Liver (tissue), 3 donors: ENCODE measurements around the gene C16orf74.

Experiments used
- EGR1 ChIP-seq, 2 donors: IDR thresholded peaks; 2 replicates each; pipeline ENCODE4 v1.6.1; 2016 to 2018; ENCODE audit warnings: antibody characterized with exemption in 2 of 2, low read depth in 2 of 2
- FOXA1 ChIP-seq: IDR thresholded peaks from 2 replicates; pipeline ENCODE4 v1.6.1; 2016; ENCODE audit warnings: antibody characterized with exemption
- GABPA ChIP-seq, 2 donors: IDR thresholded peaks in 1 of 2; conservative IDR thresholded peaks in 1 of 2; 2 replicates each; pipeline ENCODE4 v1.6.1; 2016; ENCODE audit warnings: antibody characterized with exemption in 2 of 2, mild to moderate bottlenecking in 1 of 2, moderate library complexity in 1 of 2
- HNF4A ChIP-seq, 2 donors: conservative IDR thresholded peaks; 2 replicates each; pipeline ENCODE4 v1.6.1; 2016; ENCODE audit warnings: antibody characterized with exemption in 2 of 2, mild to moderate bottlenecking in 2 of 2
- HNF4G ChIP-seq: IDR thresholded peaks from 2 replicates; pipeline ENCODE4 v1.6.1; 2016; ENCODE audit warnings: antibody characterized with exemption
- JUND ChIP-seq, 2 donors: IDR thresholded peaks; 2 replicates each; pipeline ENCODE4 v1.6.1; 2016; ENCODE audit warnings: antibody characterized with exemption in 2 of 2
- RAD21 ChIP-seq, 2 donors: IDR thresholded peaks; 2 replicates each; pipeline ENCODE4 v1.6.1; 2016; ENCODE audit warnings: antibody characterized with exemption in 2 of 2, mild to moderate bottlenecking in 2 of 2
- SP1 ChIP-seq: IDR thresholded peaks from 2 replicates; pipeline ENCODE4 v1.6.1; 2018; ENCODE audit warnings: antibody characterized with exemption, mild to moderate bottlenecking
- TAF1 ChIP-seq: conservative IDR thresholded peaks from 2 replicates; pipeline ENCODE4 v1.6.1; 2016; ENCODE audit warnings: antibody characterized with exemption, mild to moderate bottlenecking
- YY1 ChIP-seq: IDR thresholded peaks from 2 replicates; pipeline ENCODE4 v1.6.1; 2016; ENCODE audit warnings: antibody characterized with exemption, mild to moderate bottlenecking
- TF ChIP-seq, protein P1 (sequence below): fragments of 150-350 bp; IDR thresholded peaks from 2 replicates; pipeline ENCODE4 v1.5.1; 2017; ENCODE audit warnings: improper control_type of control experiment, low read depth, low read length; ENCODE audit not compliant: missing input control
- TF ChIP-seq, protein P2 (sequence below): IDR thresholded peaks from 2 replicates; pipeline ENCODE4 v1.6.1; 2016; ENCODE audit warnings: antibody characterized with exemption
- donor health status: healthy.
- donor health status: healthy.

DNA sequence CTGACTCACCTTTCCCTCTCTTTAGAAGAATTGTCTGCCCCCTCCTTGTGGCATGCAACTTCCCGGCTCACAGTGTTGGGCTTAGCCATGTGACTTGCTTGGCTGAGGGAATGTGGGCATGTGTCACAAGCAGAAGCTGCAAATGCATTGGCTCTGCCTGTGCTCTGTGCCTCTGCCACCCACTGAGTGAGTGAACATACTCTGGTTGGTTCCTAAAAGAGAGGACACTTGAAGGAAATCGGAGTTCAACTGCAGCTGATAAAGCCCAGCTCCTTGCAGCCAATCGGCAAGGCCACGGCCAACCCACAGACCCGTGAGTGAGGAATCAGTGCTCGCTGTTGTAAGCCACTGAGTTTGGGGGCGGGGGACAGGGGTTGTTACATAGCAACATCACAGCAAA, 51.3 kb downstream of the C16orf74 start:
- TF ChIP-seq, protein P1, sequence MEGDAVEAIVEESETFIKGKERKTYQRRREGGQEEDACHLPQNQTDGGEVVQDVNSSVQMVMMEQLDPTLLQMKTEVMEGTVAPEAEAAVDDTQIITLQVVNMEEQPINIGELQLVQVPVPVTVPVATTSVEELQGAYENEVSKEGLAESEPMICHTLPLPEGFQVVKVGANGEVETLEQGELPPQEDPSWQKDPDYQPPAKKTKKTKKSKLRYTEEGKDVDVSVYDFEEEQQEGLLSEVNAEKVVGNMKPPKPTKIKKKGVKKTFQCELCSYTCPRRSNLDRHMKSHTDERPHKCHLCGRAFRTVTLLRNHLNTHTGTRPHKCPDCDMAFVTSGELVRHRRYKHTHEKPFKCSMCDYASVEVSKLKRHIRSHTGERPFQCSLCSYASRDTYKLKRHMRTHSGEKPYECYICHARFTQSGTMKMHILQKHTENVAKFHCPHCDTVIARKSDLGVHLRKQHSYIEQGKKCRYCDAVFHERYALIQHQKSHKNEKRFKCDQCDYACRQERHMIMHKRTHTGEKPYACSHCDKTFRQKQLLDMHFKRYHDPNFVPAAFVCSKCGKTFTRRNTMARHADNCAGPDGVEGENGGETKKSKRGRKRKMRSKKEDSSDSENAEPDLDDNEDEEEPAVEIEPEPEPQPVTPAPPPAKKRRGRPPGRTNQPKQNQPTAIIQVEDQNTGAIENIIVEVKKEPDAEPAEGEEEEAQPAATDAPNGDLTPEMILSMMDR = no peak
- TF ChIP-seq YY1 (no peak), HNF4A (conservative IDR thresholded peaks at IDR 0.05) (no peak), TAF1 (no peak), FOXA1 (no peak), SP1 (no peak), RAD21 (IDR thresholded peaks at IDR 0.05) (no peak), GABPA (IDR thresholded peaks at IDR 0.05 in 1 of 2, conservative IDR thresholded peaks at IDR 0.05 in 1 of 2) (no peak), JUND (IDR thresholded peaks at IDR 0.05) (no peak), EGR1 (IDR thresholded peaks at IDR 0.05; ENCODE audit: low read depth in 2 of 2) (no peak), HNF4G (no peak)
- TF ChIP-seq, protein P2, sequence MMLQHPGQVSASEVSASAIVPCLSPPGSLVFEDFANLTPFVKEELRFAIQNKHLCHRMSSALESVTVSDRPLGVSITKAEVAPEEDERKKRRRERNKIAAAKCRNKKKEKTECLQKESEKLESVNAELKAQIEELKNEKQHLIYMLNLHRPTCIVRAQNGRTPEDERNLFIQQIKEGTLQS = no peak
